GM12891 (cell line): ENCODE measurements around the gene STRIP2.
"Not testable (repeated sequence)": the region's sequence is repeated elsewhere in the genome, so short reads cannot be mapped to it uniquely, and the experiment has no call there.

Experiments
- DNase-seq: peaks from one replicate; pipeline ENCODE4 v3.0.0; 2011; ENCODE audit warnings: low spot score; ENCODE audit not compliant: insufficient read length
- FAIRE-seq: peaks from 2 replicates; lab custom pipeline; 2011; peaks lifted over from hg19 to GRCh38; lab: Jason Lieb, UNC
- PAX5 ChIP-seq: IDR thresholded peaks from 2 replicates; pipeline ENCODE4 v1.6.1; 2011; ENCODE audit warnings: low read length, moderate library complexity, mild to moderate bottlenecking; ENCODE audit not compliant: insufficient read depth, severe bottlenecking
- POLR2A ChIP-seq: IDR thresholded peaks from 2 replicates; pipeline ENCODE4 v1.6.1; 2011; ENCODE audit warnings: low read depth, low read length, control low read depth
- POLR2AphosphoS5 ChIP-seq: IDR thresholded peaks from 2 replicates; pipeline ENCODE4 v1.6.1; 2011; ENCODE audit warnings: low read depth, low read length, control low read depth
- POU2F2 ChIP-seq: IDR thresholded peaks from 2 replicates; pipeline ENCODE4 v1.6.1; 2011; ENCODE audit warnings: low read depth, mild to moderate bottlenecking, control low read depth, low read length, moderate library complexity
- SPI1 ChIP-seq: IDR thresholded peaks from 2 replicates; pipeline ENCODE4 v1.6.1; 2011; ENCODE audit warnings: low read depth, low read length, control low read depth
- TAF1 ChIP-seq: IDR thresholded peaks from 2 replicates; pipeline ENCODE4 v1.6.1; 2011; ENCODE audit warnings: low read depth, low read length, control low read depth

Gene STRIP2

DNA sequence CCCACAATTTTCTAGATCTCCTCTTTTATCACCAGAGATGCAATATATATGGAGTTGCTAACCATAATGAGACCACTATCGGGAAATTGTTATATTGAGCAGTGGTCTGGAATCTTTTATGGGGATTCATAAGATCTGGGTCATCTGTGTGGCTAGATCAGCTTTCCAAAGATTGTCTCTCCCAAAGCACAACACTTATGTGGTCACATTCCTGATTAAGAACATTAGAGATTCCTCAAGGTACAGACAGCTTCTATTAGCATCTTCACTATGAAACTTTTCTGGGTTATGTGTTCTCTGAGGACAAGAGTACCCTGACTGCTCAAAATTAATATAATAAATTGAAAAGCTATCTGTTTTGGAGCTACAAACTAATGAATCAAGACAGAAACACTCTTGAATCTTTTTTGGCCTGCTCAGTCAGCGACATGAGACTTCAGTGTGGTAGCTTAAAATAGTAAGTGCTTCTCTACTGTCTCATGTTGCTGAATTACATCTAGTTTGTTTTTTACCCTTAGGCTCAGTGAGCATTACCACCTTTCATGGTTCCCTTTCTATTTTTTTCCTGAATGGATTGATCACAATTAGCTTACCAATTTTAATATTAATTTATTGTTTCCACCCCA, 42.6 kb upstream of the STRIP2 start:
- DNase-seq: no peak

GRCh38 chr7:129393255-129393654, 41.0 kb upstream of the STRIP2 start:
- no peak for FAIRE-seq
- no peak for DNase-seq
- TF ChIP-seq SPI1 (no peak), TAF1 (no peak), PAX5 (no peak), POLR2AphosphoS5 (no peak), POLR2A (no peak), POU2F2 (no peak)

More for the DNA sequence above, 42.6 kb upstream of the STRIP2 start:
- TF ChIP-seq POLR2AphosphoS5: no peak
- no peak for TF ChIP-seq PAX5
- no peak for TF ChIP-seq SPI1
- TF ChIP-seq POLR2A: no peak
- TF ChIP-seq POU2F2: no peak
- TF ChIP-seq TAF1: no peak
- FAIRE-seq: no peak

DNA sequence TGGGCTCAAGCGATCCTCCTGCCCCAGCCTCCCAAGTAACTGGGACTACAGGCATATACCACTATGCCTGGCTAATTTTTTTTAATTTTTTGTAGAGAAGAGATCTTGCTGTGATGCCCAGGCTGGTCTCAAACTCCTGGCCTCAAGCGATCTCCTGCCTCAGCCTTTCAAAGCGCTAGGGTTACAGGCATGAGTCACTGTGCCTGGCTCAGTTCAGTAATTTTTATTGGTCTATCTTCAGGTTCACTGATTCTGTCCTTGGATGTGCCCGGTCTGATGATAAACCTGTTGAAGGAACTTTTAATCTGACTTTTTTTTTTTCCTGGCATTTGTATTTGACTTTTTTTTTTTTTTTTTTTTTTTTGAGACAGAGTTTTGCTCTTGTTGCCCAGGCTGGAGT, 40.1 kb upstream of the STRIP2 start:
- TF ChIP-seq POU2F2 (no peak), PAX5 (no peak), TAF1 (no peak)
- FAIRE-seq (no peak), DNase-seq (no peak)

DNA sequence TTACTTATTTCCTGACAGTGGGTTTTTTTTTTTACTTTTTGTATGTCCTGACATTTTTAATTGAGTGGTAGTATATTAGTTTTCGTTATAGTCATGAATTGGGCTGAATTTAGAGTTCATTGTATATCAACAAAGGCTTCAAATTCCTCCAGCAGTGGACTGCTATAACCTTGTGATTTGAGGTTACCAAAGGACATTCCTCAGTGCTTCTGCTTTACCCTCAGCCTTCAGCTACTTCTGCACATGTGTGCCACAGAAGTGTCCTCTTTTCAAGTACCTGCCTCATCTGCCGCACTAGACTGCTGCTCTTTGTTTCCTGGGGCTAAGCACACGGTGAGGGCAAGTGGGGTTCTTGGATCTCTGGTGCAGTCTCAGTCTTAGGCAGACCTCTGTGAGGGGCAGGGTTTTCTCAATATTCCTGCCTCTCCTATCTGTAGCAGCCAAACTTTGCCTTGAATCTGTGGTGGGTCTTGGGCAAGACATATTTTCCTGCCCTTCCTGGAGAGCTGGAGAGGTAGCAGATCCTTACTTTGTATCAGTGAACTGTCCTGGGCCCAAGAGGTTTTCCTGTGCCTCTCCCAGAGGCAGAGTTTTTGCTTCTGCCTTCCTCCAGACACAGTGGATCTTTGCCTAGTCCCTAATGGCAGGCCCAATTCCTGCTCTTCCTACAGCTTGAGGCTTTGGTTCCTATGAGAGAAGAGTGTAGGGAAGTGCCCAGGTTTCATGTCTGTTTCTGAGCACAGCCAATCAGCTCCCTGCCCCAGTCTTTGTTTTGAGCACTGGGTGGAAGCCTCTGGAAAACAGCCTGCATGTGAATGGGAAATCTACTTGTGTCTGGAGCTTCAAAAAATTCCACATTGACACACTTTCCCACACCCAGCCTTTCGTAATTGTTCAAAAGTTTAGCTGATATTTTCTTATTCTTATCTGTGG, 39.0 kb upstream of the STRIP2 start:
- TF ChIP-seq POLR2AphosphoS5 (no peak), TAF1 (no peak), SPI1 (no peak), POU2F2 (no peak), PAX5 (no peak), POLR2A (no peak)
- DNase-seq: no peak
- no peak for FAIRE-seq

- no peak for FAIRE-seq
- DNase-seq: no peak
- no peak for TF ChIP-seq SPI1
- TF ChIP-seq POU2F2: no peak
- no peak for TF ChIP-seq POLR2A
- TF ChIP-seq TAF1: no peak
- TF ChIP-seq PAX5: no peak
- TF ChIP-seq POLR2AphosphoS5: no peak
Observed at GRCh38 chr7:129401228-129401966, 32.8 kb upstream of the STRIP2 start.

- TF ChIP-seq TAF1: no peak
- TF ChIP-seq PAX5: no peak
- TF ChIP-seq POU2F2: no peak
- TF ChIP-seq POLR2A: no peak
- TF ChIP-seq POLR2AphosphoS5: no peak
- no peak for TF ChIP-seq SPI1
- DNase-seq (no peak), FAIRE-seq (no peak)
Observed at GRCh38 chr7:129401967-129402860, 32.0 kb upstream of the STRIP2 start.

- TF ChIP-seq TAF1: no peak
- TF ChIP-seq POLR2AphosphoS5: no peak
- TF ChIP-seq POLR2A: no peak
- no peak for TF ChIP-seq SPI1
- TF ChIP-seq POU2F2: no peak
- TF ChIP-seq PAX5: no peak
- no peak for DNase-seq
- no peak for FAIRE-seq
Observed at GRCh38 chr7:129405527-129405926, 28.7 kb upstream of the STRIP2 start.

DNA sequence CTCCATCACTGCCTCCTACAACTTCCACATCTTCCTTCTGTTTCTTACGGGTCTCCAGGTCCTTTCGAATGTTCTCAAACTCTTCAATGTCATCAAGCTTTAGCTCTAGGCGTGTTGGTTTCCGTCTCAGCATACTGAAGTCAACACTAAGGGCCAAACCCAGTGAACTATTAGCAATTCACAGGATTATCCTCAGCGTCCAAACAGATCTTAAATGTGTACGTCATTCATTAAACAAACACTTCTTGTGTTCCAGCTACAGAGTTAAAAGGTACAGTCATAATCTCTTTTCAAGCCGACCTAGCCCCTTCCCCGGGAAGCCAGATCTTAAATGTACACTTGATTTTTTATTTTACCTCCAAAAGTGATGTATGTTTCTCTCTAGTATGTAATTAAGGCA, 24.0 kb upstream of the STRIP2 start:
- peak; percentile 69 for FAIRE-seq

GRCh38 chr7:129412501-129412900, 21.7 kb upstream of the STRIP2 start:
- DNase-seq: no peak
- TF ChIP-seq SPI1 (no peak), POLR2A (no peak), POU2F2 (no peak), TAF1 (no peak), POLR2AphosphoS5 (no peak), PAX5 (no peak)
- FAIRE-seq: no peak

More for the DNA sequence above, 24.0 kb upstream of the STRIP2 start:
- not testable (repeated sequence) for DNase-seq
